ENCODE results near the gene SALL1.

The SALL1 gene

DNA sequence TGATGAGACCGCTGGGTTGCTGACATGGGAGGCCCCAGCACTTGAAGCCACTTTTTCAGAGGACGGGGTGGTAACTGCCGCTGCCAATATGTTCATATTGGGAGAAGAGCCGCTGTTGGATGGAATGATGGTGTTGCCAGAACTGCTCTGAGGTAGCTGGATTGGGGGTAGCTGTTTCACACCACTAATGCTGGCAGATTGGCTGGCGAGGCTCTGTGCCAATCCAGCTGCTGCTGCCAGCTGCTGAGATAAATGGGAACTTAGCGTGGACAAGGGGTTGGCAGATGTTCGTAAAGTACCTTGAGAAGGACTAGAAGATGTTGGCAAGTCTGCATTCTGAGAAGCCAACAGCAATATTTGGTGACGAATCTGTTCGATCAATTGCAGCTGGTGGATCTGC is 10.0 kb downstream of the SALL1 start:
- no peak for DNase-seq (ENCODE audit: low read depth in 2 of 2)

DNA sequence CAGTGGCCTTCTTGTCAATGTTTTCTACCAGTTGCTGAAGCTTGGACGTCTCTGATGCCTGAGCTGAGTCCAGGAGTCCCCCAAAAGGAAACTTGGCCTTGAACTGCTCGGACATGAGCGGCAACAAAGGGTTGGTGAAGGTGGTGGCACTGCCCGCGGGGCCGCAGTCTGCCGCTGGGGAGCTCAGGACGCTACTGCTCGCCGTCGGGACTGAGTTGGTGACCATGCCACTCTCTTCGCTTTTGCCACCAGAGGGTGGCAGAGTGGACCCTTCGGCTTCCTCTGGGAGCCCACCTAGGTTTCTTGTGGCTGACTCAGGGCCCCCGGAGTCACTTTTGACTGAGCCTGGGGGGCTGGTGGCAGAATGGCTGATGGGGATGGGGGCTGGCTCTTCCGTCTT is 11.0 kb downstream of the SALL1 start:
- no peak for DNase-seq (ENCODE audit: low read depth in 2 of 2)

- no peak for DNase-seq (ENCODE audit: low read depth in 2 of 2)
Measured at GRCh38 chr16:51139568-51139967, 11.5 kb downstream of the SALL1 start.

- DNase-seq (ENCODE audit: low read depth in 2 of 2), result no peak
Measured at GRCh38 chr16:51138178-51138577, 12.9 kb downstream of the SALL1 start.

DNA sequence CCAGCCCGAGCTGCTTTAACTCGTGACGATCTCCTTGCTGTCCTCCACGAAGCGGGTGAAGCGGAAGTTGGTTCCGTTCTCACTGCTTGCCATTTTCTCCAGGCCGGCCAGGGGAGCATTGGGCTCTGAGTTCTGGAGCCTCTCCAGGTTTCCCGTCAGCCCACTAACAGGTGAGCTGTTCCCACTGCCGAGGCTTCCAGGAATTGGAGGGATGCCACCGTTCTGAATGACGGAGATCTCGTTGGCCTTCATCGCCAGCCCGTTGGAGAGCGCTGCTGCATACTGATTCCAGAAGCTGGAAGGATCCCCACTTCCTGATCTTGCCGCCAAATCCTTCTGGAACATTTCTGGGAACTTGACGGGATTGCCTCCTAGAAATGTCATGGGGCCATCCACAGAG is 14.0 kb downstream of the SALL1 start:
- no peak for DNase-seq (ENCODE audit: low read depth in 2 of 2)

GRCh38 chr16:51134876-51135275 is 16.2 kb downstream of the SALL1 start:
- no peak for DNase-seq (ENCODE audit: low read depth in 2 of 2)

- no peak for DNase-seq (ENCODE audit: low read depth in 2 of 2)
Measured at GRCh38 chr16:51134269-51134812, 16.7 kb downstream of the SALL1 start.

- DNase-seq (ENCODE audit: low read depth in 2 of 2), result no peak
Measured at GRCh38 chr16:51133688-51134087, 17.4 kb downstream of the SALL1 start.

DNA sequence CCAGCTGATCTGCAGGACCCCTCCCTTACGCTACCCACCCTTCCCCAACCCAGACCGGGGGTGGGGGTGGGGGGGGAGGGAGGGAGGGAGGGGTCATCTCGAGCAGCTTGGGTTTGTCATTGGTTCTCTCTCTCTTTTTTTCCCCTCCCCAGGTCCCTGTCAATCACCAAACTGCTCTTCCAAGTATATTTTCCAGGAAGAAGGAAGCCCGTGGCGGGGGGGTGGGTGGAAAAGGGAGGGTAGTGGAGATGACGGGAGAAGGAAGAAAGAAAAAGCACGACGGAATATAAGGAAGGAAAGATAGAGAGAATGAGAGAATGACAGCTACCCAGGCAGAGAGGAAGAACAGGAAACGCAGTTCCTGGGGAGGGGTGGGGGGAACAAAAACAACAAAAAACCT is 17.9 kb downstream of the SALL1 start:
- no peak for DNase-seq (ENCODE audit: low read depth in 2 of 2)

- no peak for DNase-seq (ENCODE audit: low read depth in 2 of 2)
Measured at GRCh38 chr16:51132490-51133115, 18.5 kb downstream of the SALL1 start.

GRCh38 chr16:51131619-51132018 is 19.5 kb downstream of the SALL1 start:
- no peak for DNase-seq (ENCODE audit: low read depth in 2 of 2)

DNA sequence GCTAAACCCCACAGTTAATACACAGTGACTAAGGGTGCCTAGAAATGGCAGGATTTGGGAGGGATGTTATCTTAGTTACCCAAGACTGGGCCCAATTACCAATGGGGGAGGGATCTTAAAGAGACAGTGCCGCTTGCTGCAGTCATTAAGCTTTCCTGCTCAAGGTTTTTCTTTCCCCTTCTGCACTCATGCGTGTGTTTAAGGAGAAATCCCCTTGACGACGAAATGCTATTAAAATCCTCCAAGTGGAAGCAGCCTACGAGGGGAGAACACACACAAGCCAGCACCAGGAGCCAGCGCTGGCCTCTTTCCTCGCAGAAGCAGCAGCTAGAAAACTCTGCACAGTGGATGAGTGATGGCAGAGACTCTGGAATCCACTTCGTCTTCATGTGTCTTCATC is 22.0 kb downstream of the SALL1 start:
- DNase-seq (ENCODE audit: low read depth in 2 of 2), result no peak

DNA sequence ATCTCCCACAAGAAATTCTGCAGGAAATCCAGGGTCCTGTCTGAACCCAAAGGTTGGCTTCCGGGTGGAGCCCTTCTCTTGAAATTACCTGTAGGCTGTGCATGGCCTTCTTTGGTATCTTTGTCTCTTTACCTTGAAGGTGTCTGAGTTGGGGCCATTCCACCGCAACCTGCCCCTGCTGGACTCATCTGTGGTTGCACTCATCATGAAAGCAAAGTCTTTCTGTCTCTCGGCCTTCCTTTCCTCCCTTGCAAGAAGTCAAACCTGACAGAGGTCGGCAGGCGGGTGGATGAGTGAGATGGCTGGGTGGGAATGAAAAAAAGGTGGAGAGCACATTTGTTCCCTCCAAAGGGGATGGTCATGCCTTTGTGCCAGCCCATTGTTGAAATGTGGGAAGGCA is 25.1 kb downstream of the SALL1 start:
- DNase-seq (ENCODE audit: low read depth in 2 of 2), result no peak

DNA sequence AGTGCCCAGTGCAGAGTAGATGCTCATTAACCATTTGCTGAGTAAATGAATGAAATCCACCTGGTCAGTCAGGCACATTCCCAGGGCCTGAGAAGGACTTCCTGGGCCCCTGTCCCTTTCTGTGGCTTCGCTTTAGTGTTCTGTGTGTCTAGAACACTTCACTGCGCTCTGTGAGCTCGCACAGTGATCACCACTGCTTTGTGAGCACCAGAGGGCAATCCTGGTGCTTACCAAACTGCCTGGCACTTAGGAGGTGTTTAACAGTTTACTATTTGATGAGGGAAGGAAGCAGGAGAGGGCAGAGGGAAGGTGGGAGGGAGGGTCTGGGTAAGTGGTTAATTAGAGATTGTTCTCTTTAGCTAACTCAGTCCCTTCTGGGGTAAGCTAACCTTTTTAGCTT is 26.2 kb downstream of the SALL1 start:
- no peak for DNase-seq (ENCODE audit: low read depth in 2 of 2)

GRCh38 chr16:51121850-51122249 is 29.2 kb downstream of the SALL1 start:
- no peak for DNase-seq (ENCODE audit: low read depth in 2 of 2)

DNA sequence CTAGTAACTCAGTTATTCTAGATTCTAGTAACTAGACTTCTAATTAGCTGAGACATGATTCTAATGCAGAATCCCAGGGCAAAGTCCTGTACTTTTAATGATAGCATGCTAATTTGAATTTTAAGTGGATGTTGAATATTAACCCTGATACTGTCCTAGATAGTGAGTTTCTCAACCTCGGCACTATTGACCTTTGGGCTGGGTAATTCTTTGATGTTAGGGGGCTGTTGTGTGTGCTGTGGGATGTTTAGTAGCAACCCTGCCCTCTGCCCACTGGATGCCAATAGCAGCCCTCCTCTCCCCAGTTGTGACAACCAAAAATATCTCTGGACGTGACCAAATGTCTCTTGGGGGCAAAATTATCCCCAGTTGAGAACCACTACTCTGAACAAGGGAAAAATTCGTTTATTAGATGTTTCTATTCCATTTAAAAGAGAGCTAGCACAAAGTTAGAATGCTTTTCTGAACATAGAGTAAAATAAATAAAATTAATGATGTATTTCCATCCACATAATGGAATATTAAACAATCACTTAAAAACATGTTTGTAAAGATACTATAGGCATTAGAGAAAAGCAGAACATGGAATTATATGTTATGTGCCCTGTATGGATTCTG is 30.2 kb downstream of the SALL1 start:
- DNase-seq (ENCODE audit: low read depth in 2 of 2), result no peak

DNA sequence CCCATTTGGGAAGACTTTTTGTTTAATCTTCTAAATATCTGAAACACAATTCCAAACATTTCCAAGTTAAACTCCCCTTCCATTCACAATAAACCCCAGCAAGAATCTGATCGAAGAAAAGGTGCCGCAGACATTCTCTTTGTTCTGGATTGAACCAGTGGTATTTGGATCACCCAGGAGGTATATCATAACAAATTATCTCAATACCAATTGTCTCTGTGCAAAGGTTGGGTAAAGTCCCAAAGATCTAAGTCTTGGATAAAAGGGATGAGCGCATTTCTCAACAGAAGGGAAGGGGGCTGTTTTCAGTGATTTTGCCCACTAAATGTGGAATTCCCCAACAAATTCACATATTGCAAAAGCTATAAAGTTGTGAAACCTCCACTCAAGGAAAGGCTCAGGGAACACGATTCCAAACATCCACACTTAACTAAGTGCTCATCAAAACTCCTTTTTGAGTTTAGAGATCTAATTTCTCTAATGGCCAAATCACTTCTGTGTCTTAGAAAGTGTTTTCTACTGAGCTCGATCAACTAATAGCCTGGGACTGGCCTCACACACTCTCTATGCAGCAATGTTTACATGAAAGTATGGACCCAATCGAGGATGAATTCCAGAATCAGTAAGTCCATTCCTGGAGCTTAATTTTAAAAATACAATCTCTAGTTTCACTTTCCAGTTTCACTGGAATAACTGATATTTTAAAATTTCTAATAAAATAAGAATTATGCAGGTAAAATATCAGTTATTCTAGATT is 30.9 kb downstream of the SALL1 start:
- DNase-seq (ENCODE audit: low read depth in 2 of 2), result no peak

- no peak for DNase-seq (ENCODE audit: low read depth in 2 of 2)
Measured at GRCh38 chr16:51119556-51119955, 31.5 kb downstream of the SALL1 start.

GRCh38 chr16:51116353-51116752 is 34.7 kb downstream of the SALL1 start:
- DNase-seq (ENCODE audit: low read depth in 2 of 2), result no peak

DNA sequence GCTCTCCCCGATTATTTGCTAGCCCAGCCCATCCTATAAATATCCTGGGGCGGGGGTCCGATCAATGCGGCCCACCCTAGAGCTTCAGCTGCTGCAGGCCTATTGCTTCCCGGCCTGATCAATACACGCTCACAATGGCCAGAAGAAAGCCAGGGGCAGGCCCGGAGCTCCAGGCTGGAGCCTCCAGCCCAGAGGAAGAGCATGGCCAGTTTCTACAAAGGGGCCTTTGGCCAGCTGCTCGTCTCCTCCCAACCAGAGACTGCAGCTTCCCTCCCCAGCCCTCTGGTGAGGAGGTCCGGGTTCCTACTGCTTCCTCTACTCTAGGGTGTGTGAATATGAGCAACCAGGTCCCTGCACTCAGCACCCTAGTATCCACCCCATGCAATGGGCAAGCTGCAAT is 36.7 kb downstream of the SALL1 start:
- no peak for DNase-seq (ENCODE audit: low read depth in 2 of 2)

GRCh38 chr16:51113236-51114125 is 37.6 kb downstream of the SALL1 start:
- DNase-seq (ENCODE audit: low read depth in 2 of 2), result no peak

DNA sequence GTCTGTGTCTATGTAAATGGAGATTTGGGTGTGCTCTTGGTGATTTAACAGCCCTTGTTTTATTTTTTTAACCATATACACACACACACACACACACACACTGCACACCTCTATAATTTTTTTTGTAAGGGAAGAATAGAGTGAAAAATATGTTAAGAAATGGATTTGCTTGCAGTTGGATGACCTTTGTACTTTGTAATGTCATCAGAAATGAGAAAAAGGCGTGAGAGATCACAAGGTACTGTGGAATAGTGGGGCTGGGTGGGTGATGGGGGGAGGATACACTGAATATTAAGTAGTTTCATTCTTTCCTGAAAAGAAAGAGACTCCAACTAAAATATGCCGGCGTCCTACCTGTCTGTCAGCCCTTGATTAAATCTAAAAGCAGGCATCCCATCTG is 38.7 kb downstream of the SALL1 start:
- DNase-seq (ENCODE audit: low read depth in 2 of 2), result no peak

Measured in activated CD8-positive, alpha-beta memory T cell treated with anti-CD3 and anti-CD28 coated beads for 4 hours (primary cell).